T-helper 1 cell treated with Interleukin-12 subunit alpha and Interleukin-12 subunit beta and Interleukin-4 antibody, amounts not matched to agents 30 ng/mL and 1 ng/mL, for 36 hours (primary cell): ENCODE measurements around the gene ANKFN1. TPM values are rescaled to one million over a fixed set of nuclear protein-coding genes. Genes with fewer than 3 reads are reported as not detected.

Experiments
- intact Hi-C: fragments of 100-400 bp; cut with micrococcal nuclease; formaldehyde crosslinking; loops from one replicate; pipeline ENCODE4 v1.15.1; 2024
- total RNA-seq: library from RNA; stranded (reverse); gene quantifications from 2 replicates; pipeline ENCODE4 v1.2.3, GENCODE V29; 2022

ANKFN1 gene
- total RNA-seq, 1 donor from 2014 or later: not detected

- intact Hi-C loops: no loop called here
These were observed 6.7 kb upstream of the ANKFN1 start for GRCh38 chr17:56146534-56146933.

- intact Hi-C loops: no loop called here
These were observed 4.9 kb upstream of the ANKFN1 start for GRCh38 chr17:56148333-56148732.

GRCh38 chr17:56149266-56150036 lies 3.8 kb upstream of the ANKFN1 start:
- intact Hi-C loops: no loop called here

- intact Hi-C loops: no loop called here
These were observed 2.6 kb upstream of the ANKFN1 start for GRCh38 chr17:56150649-56151048.

GRCh38 chr17:56157845-56158244 lies 4.6 kb downstream of the ANKFN1 start:
- intact Hi-C loops: no loop called here

GRCh38 chr17:56158344-56158743 lies 5.1 kb downstream of the ANKFN1 start:
- intact Hi-C loops: no loop called here

- intact Hi-C loops: no loop called here
These were observed 5.9 kb downstream of the ANKFN1 start for GRCh38 chr17:56158915-56159825.

- intact Hi-C loops: no loop called here
These were observed 6.6 kb downstream of the ANKFN1 start for GRCh38 chr17:56159826-56160380.

- intact Hi-C loops: no loop called here
These were observed 7.1 kb downstream of the ANKFN1 start for GRCh38 chr17:56160422-56160821.

GRCh38 chr17:56165072-56165641 lies 11.9 kb downstream of the ANKFN1 start:
- intact Hi-C loops: no loop called here

- intact Hi-C loops: no loop called here
These were observed 14.2 kb downstream of the ANKFN1 start for GRCh38 chr17:56167491-56167890.

- intact Hi-C loops: no loop called here
These were observed 16.3 kb downstream of the ANKFN1 start for GRCh38 chr17:56169621-56170020.

- intact Hi-C loops: no loop called here
These were observed 18.1 kb downstream of the ANKFN1 start for GRCh38 chr17:56171186-56171959.

GRCh38 chr17:56172517-56172982 lies 19.3 kb downstream of the ANKFN1 start:
- intact Hi-C loops: no loop called here

GRCh38 chr17:56173026-56173425 lies 19.8 kb downstream of the ANKFN1 start:
- intact Hi-C loops: no loop called here

- intact Hi-C loops: no loop called here
These were observed 20.9 kb downstream of the ANKFN1 start for GRCh38 chr17:56173958-56174835.

- intact Hi-C loops: no loop called here
These were observed 22.2 kb downstream of the ANKFN1 start for GRCh38 chr17:56175299-56175955.

GRCh38 chr17:56176091-56176490 lies 22.8 kb downstream of the ANKFN1 start:
- intact Hi-C loops: no loop called here

GRCh38 chr17:56177361-56177760 lies 24.1 kb downstream of the ANKFN1 start:
- intact Hi-C loops: no loop called here
